GM19463 (cell line): ENCODE results near the gene KRT31.
"Not testable (repeated sequence)": the region's sequence is repeated elsewhere in the genome, so short reads cannot be mapped to it uniquely, and the experiment has no call there.

Source experiments
- ATAC-seq: cut with Tn5 transposase; IDR thresholded peaks from one replicate; pipeline ENCODE4 v1.9.1; 2021; ENCODE audit warnings: mild to moderate bottlenecking, moderate library complexity; ENCODE audit not compliant: unreplicated experiment

The KRT31 gene

GRCh38 chr17:41392278-41392677 lies 5.1 kb downstream of the KRT31 start:
- no peak for ATAC-seq

- ATAC-seq, result no peak
Observed at GRCh38 chr17:41391535-41391934, 5.9 kb downstream of the KRT31 start.

- no peak for ATAC-seq
Observed at GRCh38 chr17:41390411-41390938, 6.9 kb downstream of the KRT31 start.

GRCh38 chr17:41387670-41388069 lies 9.7 kb downstream of the KRT31 start:
- no peak for ATAC-seq

GRCh38 chr17:41386227-41386626 lies 11.2 kb downstream of the KRT31 start:
- ATAC-seq, result no peak

GRCh38 chr17:41383690-41384089 lies 13.7 kb downstream of the KRT31 start:
- no peak for ATAC-seq

GRCh38 chr17:41382394-41382793 lies 15.0 kb downstream of the KRT31 start:
- no peak for ATAC-seq

- ATAC-seq, result not testable (repeated sequence)
Observed at GRCh38 chr17:41381943-41382342, 15.5 kb downstream of the KRT31 start, which contains the start of gene KRT34. KRT34 (minus strand) TSS chr17:41382306; CDS start chr17:41382246, 60 bp downstream.

- not testable (repeated sequence) for ATAC-seq
Observed at GRCh38 chr17:41380091-41380490, 17.3 kb downstream of the KRT31 start.

- no peak for ATAC-seq
Observed at GRCh38 chr17:41377546-41377945, 19.9 kb downstream of the KRT31 start.

GRCh38 chr17:41369713-41370112 lies 27.7 kb downstream of the KRT31 start, which contains the start of gene KRT33B:
KRT33B (minus strand) TSS chr17:41369813; CDS start chr17:41369750, 63 bp downstream.
- no peak for ATAC-seq

- ATAC-seq, result no peak
Observed at GRCh38 chr17:41369023-41369422, 28.4 kb downstream of the KRT31 start.

- ATAC-seq, result no peak
Observed at GRCh38 chr17:41367426-41368075, 29.9 kb downstream of the KRT31 start.

- ATAC-seq, result no peak
Observed at GRCh38 chr17:41366070-41366469, 31.3 kb downstream of the KRT31 start.

- ATAC-seq, result no peak
Observed at GRCh38 chr17:41363881-41364280, 33.5 kb downstream of the KRT31 start.

- no peak for ATAC-seq
Observed at GRCh38 chr17:41360296-41360995, 37.0 kb downstream of the KRT31 start.

GRCh38 chr17:41354536-41354935 lies 42.9 kb downstream of the KRT31 start:
- ATAC-seq, result no peak

GRCh38 chr17:41352597-41353366 lies 44.6 kb downstream of the KRT31 start:
- ATAC-seq, result no peak

GRCh38 chr17:41351177-41351576 lies 46.2 kb downstream of the KRT31 start:
- ATAC-seq, result no peak

- not testable (repeated sequence) for ATAC-seq
Observed at GRCh38 chr17:41350381-41350878, 47.0 kb downstream of the KRT31 start, which contains the start of gene KRT33A. KRT33A (minus strand) TSS chr17:41350828; CDS start chr17:41350767, 61 bp downstream.
